ENCODE data around the gene DAG1. TPM values are rescaled to one million over a fixed set of nuclear protein-coding genes. Genes with fewer than 3 reads are reported as not detected.
A peak's percentile ranks its signal among the peaks of the same experiment; 100 is the strongest.

DAG1 gene
- total RNA-seq = 130 TPM
- long read RNA-seq, full-length matches to known transcripts = 12 of 82 reads
- long read RNA-seq, partial matches to known transcripts = 0 of 82 reads
- long read RNA-seq, other reads (novel, unspliced or antisense) = 70 of 82 reads

DNA sequence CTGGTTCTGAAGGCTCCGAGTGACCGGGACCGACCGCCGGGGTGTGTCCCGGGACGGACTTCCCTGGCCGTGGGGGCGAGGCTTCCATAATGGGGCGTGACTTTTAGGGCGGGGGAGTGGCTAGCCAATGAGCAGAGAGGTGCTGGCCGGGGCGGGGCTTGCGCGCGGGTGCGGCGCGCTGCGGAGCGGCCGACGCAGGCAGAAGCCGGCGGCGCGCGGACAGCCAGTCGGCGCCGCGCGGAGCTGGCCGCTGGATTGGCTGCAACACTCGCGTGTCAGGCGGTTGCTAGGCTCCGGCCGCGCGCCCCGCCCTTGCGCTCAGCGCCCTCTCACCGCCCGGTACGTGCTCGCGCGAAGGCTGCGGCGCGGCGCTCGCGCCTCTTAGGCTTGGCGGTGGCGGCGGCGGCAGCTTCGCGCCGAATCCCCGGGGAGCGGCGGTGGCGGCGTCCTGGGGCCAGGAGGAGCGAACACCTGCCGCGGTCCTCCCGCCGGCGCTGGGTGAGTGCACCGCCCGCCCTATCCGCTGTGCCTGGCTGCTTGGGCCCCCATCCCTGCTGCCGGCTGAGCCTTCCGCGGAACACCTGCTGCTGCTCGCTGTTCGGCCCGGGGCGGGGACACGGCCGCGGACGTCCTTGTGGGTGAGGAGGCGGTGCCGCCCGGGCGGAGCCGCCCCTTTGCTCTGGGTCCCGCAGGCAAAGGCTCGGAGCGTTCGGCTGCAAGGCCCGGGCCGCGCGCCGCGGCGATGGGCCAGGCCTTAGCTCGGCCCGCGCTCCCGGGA is at the start of gene DAG1:
Gene DAG1 (plus strand): TSS at position 332 of the 778 bp plus-strand sequence. CDS start 40,268 bp downstream, outside the sequence.
- DNase-seq (ENCODE audit: low spot score) = peak; percentile 99
- intact Hi-C loops (cut with DNase I) = loop anchor here (2.0 to 5.0 kb wide), 3 partner anchors 15 to 67 kb away; partner anchors contain the start of gene TCTA

DNA sequence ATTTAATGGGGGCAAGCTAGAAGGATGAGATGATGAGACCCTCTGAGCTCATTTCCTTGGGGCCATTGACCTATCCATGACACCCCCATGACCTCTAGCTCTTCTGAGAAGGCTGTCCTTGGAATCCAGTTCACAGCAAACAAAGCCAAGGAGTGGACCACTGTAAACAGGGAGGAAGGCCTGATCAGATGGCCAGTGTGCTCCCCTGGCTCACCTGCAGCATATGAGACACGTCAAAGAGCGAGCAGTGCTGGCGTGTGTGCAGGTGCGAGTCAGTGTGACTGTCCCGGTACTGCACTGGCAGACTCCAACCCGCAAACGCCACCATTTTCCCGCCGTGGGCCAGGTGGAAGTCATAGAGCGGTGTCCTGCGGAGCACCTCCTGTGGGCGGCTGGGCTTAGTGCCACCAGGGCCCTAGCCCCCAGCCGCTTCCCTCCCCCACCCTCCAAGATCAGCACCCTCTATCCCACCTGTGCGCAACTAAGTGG is 48.1 kb upstream of the DAG1 start:
- no peak for DNase-seq (ENCODE audit: low spot score)
- intact Hi-C loops (cut with DNase I) = no loop called here

DNA sequence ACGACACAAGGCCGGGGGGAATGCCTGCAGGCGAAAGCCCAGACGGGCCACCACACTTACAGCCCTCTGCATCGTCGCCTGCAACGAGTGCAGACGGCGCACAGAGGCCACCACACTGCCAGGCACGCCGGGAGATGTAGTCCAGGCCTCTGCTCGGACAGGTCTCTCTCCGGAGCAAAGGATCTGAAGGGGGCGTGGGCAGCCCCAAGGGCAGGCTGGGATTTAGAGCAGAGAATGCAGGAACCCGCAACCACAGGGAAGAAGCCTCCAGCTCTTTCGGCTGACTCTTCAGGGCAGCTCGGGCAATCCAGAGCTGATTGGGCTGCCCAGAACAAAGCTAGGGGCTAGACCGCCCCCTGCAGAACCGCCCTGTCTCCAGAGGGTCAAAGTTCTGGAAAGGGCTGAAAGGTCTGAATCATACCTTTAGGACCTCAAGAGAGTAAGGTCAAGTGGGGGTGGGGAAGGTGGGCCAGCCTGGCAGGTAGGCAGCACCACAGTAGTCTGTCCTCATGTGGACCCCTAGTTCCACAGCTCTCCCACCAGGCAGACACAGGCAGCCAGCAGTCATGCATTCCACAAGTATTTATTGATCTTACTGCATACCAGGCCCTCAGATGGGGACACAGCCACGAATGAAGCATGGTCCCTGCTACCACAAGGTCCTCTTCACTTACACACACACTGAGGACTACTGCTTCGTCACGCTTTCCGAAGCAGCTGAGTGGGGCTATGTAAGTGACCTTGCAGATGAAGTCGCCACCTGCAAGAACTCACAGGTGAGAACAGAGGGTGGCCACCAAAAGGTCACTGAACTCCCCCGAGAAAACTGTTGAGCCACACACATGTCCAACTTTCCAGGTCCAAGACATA is 47.5 kb upstream of the DAG1 start, which contains the start of gene AMT:
Gene AMT (minus strand): TSS at position 95 of the 870 bp plus-strand sequence. CDS start 23 bp downstream, at position 72.
- intact Hi-C loops (cut with DNase I) = no loop called here
- DNase-seq (ENCODE audit: low spot score) = no peak

DNA sequence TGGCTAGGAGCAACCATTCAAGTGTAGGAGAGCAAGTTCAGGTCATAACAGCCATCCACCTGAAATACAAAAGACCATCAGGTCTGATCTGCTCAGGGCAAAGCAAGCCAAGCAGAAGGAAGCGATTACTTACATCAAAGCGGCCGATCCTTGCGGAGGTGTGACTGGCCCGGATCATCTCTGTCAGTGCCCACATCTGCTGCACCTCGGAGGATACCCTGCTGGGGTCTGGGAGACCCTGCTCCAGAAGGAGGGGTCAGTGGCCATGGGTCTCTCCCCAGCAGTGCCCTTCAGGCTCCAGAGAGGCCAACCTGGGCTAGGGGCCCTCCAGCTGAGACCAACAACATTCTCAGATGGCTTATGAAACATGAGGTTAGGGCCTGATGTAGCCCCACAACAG is 45.3 kb upstream of the DAG1 start:
- intact Hi-C loops (cut with DNase I) = loop anchor here (5.0 kb wide), 1 partner anchor 83 kb away; the partner anchor contains the start of gene USP4
- no peak for DNase-seq (ENCODE audit: low spot score)

DNA sequence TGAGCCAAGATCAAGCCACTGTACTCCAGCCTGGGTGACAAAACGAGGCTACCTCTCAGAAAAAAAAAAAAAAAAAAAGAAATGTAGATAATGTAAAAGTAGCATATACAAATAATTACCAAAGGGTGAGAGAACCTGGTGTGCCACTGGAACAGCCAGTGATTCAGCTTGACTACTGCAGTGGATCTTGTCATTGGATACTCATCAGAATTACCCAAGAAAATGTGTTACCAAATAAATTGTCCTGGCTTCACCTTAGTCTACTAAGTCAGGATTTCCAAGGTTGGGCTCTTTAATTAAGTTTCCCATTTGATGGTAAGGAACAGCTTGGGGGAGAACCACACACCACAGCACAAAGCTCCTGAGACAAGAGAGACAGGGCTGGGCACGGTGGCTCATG is 42.5 kb upstream of the DAG1 start:
- intact Hi-C loops (cut with DNase I) = loop anchor here (5.0 kb wide), 1 partner anchor 85 kb away; the partner anchor contains the start of gene USP4

DNA sequence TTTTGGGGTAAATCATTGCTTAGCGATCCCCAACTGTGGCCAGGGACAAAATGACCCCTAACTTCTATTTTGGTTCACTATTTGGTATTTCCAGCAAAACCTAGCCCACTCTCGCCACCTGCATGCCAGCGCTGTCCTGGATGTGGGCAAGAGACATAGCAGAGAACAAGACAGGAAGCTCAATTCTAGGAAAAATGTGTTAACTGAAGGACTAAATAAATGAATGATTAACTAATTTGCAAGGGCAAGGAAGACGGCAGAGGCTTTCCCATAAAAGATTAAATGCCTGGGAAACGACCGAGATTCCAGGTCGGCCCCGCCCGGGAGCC is 41.4 kb upstream of the DAG1 start:
- no peak for DNase-seq (ENCODE audit: low spot score)
- intact Hi-C loops (cut with DNase I) = loop anchor here (1.0 to 5.0 kb wide), 2 partner anchors 16 to 86 kb away; partner anchors contain the start of genes TCTA and USP4

More for the DNA sequence above, 42.5 kb upstream of the DAG1 start:
- no peak for DNase-seq (ENCODE audit: low spot score)

DNA sequence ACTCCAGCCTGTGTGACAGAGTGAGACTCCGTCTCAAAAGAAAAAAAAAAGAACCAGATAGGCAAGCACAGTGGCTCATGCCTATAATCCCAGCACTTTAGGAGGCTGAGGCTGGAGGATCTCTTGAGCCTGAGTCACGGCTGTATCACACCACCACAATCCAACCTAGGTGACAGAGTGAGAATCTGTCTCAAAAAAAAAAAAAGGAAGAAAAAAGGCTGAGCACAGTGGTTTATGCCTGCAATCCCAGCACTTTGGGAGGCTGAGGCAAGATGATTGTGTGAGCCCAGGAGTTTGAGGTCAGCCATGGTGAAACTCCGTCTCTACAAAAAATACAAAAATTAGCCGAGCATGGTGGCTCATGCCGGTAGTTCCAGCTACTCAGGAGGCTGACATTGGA is 35.3 kb upstream of the DAG1 start:
- DNase-seq (ENCODE audit: low spot score) = no peak
- intact Hi-C loops (cut with DNase I) = no loop called here

DNA sequence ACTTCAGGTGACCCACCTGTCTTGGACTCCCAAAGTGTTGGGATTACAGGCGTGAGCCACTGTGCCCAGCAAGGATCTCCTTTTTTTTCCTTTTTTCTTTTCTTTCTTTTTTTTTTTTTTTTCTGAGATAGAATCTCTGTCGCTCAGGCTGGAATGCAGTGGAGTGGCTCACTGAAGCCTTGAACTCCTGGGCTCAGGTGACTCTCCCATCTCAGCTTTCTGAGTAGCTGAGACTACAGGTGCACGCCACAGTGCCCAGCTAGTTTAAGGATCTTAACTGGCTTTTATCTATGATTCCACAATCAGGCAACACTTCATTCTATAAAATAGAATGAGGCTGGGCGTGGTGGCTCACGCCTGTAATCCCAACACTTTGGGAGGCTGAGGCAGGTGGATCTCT is 24.7 kb upstream of the DAG1 start:
- intact Hi-C loops (cut with DNase I) = loop anchor here (5.0 to 10.0 kb wide), 3 partner anchors 88 to 461 kb away; partner anchors contain the start of gene GPX1
- DNase-seq (ENCODE audit: low spot score) = no peak

DNA sequence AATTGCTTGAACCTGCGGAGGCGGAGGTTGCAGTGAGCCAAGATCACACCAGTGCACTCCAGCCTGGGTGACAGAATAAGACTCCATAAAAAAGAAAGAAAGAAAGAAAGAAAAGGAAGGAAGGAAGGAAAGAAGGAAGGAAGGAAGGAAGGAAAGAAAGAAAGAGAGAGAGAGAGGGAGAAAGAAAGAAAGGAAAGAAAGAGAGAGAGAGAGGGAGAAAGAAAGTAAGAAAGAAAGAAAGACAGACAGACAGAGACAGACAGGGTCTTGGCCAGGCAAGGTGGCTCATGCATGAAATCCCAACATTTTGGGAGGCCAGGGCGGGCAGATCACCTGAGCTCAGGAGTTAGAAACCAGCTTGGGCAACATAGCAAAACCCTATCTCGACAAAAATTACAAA is 16.4 kb upstream of the DAG1 start:
- DNase-seq (ENCODE audit: low spot score) = no peak
- intact Hi-C loops (cut with DNase I) = no loop called here

DNA sequence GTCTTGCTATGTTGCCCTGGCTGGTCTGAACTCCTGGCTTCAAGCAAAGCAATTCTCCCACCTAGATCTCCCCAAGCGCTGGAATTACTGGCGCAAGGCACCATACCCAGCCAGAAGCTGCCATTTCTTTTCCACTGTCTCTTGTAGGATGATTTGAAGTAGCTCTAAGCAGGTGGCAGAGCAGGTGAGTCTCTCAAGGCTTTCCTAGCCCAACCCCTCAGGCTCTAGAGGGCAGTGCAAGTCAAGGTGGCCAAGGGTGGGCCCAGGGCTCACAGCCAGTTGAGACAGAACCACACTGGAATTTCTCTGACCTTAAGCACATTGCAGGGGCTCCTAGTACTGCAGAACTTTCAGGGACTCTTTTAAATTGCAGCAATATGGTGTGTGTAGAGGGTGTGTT is 15.6 kb upstream of the DAG1 start:
- intact Hi-C loops (cut with DNase I) = no loop called here

DNA sequence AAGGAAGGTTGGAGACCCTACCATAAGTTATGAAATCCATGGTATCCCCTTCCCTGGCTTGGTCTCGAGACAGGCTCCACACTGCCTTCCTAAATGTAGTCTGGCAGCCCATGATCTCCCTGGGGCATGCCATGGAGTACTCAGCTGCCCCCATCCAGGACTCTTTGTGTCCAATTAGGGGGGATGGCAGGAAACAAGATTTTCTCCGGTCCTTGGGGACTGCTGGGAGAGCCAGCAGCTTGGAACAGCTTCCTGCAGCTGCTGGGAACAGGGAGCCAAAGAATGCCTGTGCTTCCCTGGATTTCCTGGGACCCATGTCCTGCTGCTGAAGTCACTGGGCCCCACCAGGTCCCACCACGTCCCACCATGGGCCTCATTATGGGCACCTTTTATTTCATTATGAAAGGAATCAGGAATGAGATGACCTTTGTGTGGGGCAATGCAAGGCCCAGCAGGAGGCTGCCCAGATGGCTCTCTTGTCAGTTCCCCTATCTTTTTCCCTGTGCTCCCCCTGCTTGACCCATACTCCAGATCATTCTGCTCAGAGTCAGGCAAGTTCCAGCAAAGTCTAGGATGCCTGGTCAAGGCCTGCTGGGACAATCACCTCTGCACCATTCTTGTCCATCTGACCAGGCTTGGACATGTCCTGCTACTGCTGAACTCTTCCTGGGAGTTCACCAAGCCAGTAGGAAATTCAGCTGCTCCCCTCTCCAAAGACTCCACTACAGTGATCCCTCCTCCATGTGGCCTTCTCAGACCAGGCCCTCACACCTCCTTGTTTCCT is 15.0 kb upstream of the DAG1 start:
- no peak for DNase-seq (ENCODE audit: low spot score)

More for the DNA sequence above, 15.6 kb upstream of the DAG1 start:
- no peak for DNase-seq (ENCODE audit: low spot score)

DNA sequence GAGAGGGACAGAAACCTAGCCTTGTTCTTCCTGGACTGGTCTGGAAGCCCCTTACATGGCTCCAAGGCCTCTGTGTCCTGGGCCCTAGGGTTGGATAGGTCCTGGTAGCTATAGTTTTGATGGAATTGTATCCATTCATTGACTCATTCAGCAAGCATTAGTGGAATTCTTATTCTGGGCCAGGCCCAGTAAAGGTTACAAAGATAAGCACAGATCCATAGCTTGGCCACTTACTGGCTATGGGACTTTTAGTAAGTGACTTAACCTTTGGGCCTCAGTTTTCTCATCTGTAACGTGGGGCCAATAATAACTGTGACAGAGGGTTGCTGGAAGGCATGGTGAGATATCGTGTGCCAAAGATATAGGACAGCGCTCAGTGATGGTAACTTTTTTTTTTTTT is 13.6 kb upstream of the DAG1 start:
- intact Hi-C loops (cut with DNase I) = no loop called here
- DNase-seq (ENCODE audit: low spot score) = no peak

More for the DNA sequence above, 15.0 kb upstream of the DAG1 start:
- intact Hi-C loops (cut with DNase I) = no loop called here

DNA sequence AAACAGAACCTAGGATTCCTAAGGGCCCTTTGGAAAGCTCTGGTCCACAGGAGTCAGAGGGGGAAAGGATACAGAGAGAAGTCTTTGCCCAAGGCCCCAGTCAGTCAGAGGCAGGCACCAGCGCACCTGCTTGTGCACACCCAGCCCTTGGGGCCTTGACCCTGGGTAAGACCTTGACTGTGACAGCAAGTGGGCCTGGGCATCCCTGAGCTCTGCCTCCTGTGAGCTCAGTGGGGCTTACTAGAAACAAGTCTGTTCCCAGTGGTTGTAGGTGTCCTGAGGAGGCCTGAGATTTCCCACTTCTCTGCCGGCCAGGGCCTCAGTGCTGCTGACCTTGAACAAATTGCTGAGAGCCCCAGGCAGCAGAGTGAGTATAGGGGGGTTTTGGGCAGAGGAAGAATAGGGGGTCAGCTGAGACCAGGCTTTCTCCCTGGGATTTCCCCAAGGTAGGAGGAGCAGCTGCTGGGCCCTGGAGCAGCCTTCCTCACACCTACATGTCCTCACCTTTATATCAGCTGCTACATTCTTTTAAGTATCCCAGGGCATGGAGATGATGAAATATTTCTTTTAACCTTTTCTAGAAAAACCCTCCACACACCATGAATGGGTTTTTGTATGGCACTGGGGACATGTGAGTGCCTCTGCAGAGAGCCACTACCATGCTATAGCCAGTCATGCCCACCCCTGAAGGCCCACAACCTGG is 9.7 kb upstream of the DAG1 start:
- intact Hi-C loops (cut with DNase I) = no loop called here
- no peak for DNase-seq (ENCODE audit: low spot score)

DNA sequence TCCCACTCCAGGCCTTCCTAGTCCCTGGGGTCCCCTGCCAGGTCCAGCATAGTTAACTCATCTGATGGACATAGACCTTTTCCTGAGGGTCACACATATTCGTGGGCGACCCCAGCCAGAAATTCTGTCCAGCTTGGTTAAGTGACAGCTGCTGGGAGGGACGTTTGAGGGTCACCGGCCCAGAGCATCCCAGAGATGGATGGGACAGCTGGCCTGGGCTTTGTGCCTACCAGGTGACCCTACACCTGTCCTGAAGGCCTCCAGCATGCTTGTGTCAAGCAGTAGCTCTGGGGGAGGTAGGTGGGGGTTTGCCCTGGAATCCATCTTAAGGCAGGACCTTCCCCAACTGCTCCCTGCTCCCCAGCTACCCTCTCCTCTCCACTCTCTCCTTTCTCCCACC is 9.1 kb upstream of the DAG1 start:
- DNase-seq (ENCODE audit: low spot score) = no peak
- intact Hi-C loops (cut with DNase I) = no loop called here

DNA sequence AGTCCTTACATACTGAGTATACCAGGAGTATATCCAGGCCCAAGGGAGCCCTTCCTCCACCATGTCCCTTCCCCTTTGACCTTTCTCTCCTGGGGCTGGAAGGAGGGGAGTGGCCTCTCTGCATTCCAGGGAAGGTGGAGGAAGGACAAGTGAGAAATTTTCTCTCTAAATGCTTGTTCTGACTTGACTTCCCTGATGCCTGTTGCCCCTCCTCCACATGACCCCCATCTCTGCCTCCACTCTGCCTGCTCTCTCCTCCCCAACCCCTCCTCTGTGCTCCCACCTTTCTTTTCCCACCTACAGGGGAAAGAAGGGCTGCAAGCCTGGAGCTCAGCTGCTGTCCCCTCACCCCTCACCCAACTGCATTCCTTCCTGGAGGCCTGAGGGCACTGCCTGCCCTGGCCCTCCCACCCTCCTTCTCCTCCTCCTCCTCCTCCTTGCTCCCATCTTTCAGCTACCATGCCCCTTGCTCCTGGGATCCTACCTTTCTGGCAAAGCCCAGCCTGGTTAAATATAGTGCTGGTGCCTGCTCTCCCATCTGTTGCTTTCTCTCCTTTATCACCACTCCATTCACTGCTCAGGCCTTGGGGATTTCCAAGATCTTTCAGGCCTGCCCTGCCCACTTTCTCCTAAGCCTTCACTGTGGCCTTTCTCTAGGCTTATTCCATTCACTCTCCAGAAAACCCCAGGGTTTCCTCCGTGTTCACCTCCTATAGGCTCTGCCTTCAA is 8.5 kb upstream of the DAG1 start:
- intact Hi-C loops (cut with DNase I) = no loop called here

DNA sequence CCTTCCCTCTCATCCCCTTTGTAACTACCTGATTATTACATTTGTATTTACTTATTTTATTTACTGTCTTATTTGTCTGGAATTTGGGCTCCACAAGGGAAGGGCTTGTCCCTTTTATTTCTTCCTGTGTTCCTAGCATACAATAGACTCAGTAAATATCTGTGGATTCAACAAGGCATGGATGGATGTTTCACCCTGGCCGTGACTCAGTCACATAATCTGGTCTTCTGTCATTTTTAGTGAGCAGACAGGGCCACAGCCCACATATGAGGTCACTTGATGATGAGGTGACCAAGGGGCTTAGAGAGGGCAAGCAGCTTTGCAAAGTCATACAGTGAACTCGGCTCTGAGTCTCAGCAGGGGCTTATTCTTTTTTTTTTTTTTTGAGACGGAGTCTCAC is 7.8 kb upstream of the DAG1 start:
- no peak for DNase-seq (ENCODE audit: low spot score)
- intact Hi-C loops (cut with DNase I) = no loop called here

More for the DNA sequence above, 8.5 kb upstream of the DAG1 start:
- no peak for DNase-seq (ENCODE audit: low spot score)

DNA sequence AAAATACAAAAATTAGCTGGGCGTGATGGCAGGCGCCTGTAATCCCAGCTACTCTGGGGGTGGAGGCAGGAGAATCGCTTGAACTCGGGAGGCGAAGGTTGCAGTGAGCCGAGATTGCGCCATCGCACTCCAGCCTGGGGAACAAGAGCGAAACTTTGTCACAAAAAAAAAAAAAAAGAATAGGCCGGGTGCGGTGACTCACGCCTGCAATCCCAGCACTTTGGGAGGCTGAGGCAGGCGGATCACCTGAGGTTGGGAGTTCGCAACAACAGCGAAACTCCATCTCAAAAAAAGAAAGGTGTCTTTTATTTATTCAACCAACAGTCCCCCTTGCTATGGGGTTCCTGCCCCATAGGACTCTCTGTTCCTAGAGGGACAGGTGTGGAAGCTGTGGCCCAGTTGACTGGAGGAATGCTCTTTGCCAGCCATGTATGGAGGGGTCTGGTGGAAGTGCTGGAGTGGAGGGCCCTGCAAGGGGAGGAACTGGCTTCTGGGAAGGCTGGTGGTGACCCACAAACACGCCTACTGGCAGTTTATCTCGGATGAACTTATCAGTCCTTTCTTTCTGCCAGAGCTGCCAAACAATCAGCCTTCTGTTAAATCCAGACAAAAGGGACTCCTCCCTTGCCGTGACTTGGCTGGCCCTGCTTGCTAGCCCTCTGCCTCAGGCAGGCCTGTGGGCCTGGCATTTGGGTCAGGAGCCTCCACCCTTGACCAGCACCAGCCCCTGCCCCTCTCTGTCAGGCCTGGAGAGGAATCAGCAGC is 4.6 kb upstream of the DAG1 start:
- intact Hi-C loops (cut with DNase I) = no loop called here
- no peak for DNase-seq (ENCODE audit: low spot score)
